ENCODE measurements around the gene ABLIM1.

Gene ABLIM1

DNA sequence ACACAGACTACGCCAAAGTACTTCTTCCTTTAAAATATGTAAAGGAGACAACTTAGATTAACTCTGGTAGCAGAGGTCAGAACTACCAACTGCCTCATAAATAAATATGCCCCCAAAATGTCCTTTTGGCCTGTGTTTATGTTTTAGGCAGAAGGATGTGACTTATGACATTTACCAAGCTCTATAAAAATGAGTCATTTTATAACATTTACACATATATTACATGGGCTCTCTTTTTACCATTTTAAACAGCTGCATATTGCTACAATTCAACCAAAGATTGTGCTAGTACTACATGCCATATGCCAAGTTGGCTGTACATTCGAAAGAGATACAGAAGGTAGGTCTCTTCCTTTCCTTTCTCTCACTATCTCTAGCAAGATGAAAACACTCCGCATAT is 12.4 kb downstream of the ABLIM1 start:
- DNase-seq, result no peak

DNA sequence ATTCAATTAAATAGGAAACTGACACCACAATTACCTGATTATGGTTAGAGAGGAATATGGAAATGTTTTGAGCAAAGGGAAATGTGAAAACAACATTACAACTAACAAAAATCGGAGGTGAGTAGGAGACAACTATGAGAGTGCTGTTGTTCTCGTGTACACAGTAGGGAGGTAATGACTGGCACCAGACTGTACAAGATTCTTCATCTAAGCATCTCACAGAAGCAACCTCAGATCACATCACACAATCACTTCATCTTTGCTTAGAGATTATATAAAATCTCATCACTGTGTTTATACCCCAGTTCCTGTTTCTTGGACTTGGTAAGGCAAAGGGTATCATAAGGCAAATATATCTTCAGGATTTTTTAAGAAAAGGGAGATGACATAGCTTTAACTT is 14.9 kb downstream of the ABLIM1 start:
- no peak for DNase-seq

DNA sequence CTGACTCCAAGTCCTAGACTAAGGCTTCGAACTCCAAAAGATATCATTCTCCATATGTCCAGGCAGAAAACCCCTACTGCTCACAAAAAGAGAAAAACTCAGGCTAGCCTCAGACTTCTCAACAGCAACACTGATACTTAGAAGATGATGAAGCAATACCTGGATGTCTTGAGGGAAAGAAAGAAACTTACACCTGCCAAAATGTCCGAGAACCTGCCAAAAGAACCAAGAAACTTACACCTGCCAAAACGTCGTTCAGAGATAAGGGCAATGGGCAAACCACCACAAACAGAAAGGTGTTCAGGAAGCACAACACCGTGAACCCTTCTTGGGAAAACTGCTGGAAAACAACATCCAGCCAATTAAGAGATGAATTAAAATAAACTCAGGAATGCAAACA is 15.3 kb downstream of the ABLIM1 start:
- no peak for DNase-seq

DNA sequence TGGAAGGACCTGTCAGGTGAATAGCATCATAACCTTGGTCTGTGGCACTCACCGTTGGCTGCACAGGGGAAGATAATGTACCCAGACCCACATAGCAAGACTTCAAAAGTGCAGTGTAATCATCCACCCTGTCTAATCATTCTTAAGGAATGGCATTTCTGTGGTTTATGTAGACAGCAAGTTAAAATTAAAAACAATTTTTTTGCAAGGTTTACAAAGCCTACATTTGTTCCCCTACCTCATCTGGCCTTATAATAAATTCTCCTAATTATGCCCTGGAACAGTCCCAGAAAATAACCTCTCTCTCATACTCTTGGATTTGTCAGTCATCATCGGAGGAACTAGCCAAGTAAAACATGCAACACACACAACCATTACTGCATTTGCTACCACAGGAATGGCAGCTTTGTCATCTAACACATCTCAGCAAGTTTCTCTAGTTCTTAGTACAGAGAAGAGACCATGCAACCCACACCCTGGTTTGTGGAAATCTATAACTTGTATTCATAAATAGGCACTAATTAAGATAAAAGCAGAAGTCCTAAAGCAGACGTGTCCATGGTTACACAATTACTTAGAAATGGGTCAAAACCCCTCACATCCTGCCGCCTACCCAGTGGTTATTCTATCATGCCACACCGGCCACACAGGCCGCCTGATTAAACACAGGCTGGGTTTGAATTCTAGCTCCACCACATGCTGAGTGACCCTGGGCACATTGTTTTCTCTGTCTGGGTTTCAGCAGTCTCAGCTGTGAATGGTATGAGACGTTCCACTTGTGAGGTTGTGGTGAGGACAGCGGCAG is 19.1 kb downstream of the ABLIM1 start:
- DNase-seq, result no peak

DNA sequence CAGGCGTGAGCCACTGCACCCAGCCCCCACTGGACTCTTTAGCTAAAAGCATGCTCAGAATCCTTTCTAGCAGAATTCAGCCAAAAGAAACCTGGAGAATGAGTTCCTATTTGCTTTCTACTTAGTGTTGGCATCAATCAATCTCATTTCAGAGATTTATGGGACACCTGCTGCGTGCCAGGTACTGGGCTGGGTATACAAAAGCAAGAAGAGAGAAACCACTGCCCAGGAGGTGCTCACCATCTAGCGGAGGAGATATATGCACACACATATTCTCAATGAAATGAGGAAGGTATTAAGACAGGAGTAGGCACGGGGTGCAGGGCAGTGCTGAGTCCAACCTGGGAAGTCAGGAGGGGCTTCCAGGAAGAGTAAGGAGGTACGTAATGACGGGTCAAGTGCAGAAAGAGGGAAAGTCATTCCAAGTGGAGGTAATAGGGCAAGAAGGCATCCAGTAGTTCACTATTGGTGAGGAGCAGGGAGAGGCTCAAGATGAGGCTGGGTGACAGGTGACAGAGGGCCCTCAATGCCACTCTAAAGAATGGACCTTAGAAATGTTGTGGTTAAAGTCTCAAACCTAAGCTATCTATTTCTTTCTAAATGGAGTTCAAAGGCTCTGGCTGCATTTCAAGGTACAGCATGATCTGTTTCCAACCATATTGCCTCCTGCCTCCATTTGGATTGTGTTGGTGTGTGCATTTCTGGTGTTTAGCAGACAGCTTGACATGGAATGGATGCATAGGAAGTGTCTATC is 22.1 kb downstream of the ABLIM1 start:
- DNase-seq, result no peak

DNA sequence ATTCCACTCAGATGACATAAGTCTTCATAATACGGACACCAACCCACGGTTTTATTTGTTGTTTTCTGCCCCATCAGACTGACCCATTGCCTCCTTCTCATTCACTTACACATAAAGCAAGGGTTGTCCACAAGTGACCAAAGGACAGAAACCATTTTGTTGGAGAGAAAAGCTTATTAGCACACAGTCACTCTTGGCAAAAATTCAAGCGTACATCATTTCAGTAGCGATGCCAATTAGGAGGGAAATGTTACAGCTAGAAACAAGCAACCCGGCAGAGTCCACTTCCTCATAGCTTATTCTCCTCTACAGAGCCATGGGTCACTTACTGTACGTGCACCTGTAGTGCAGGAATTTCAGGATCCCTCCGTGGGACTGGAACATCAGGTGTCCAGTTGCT is 23.0 kb downstream of the ABLIM1 start:
- no peak for DNase-seq

DNA sequence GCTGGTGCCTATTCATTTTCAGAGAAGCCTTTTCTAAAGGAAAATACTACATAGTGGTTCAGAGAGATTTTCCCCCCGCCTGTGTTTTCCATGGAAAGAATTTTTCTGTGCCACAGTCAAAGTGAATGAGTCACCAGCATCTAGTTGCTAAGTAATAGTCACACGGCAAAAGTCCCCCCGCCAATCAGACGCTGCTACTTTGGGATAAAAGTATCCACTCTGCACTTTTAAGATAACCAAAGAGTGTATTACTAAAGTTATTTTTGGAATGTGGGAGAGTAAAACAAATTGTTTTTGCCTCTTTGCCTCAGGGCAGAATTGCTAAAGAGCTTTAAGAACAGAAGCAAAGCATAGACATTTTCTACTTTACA is 23.5 kb downstream of the ABLIM1 start:
- no peak for DNase-seq

DNA sequence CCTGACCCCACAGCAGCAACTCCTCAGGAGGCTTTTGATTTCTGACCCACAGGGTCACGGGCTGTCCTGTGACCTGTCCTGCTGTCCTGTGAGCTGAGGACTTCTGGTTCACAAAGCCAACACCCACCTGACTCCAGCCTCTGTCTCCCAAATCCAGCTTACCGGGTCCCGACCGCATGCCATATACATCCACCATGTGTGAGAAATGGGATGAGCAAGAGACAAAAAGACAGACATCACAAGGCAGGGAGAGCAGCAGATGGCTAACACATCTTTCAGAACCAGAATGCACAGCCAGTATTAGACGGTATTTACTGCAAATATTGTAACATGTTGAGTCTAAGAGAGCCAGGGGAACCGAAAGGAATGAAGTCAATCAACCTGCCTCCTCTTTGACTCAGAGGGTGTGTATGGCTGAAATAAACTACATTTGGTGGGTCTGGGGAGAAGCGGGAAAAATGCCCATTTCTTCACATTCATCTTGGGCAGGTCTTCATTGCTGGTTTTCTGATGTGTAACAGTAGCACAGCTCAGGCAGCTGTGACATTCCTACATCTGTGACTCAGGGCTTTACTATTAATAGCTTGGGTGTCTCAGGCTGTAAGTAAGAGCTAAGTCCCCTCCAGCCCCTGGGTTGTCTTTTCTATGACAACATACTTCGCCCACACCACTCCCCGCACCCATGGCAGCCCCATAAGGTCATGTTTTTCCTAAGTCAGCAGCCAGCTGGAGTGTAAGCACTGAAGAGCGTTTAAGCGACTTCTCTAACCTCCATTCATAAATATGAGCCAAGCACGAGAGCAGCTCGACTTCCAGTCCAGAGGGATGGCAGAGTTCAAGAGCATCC is 25.0 kb downstream of the ABLIM1 start:
- no peak for DNase-seq

DNA sequence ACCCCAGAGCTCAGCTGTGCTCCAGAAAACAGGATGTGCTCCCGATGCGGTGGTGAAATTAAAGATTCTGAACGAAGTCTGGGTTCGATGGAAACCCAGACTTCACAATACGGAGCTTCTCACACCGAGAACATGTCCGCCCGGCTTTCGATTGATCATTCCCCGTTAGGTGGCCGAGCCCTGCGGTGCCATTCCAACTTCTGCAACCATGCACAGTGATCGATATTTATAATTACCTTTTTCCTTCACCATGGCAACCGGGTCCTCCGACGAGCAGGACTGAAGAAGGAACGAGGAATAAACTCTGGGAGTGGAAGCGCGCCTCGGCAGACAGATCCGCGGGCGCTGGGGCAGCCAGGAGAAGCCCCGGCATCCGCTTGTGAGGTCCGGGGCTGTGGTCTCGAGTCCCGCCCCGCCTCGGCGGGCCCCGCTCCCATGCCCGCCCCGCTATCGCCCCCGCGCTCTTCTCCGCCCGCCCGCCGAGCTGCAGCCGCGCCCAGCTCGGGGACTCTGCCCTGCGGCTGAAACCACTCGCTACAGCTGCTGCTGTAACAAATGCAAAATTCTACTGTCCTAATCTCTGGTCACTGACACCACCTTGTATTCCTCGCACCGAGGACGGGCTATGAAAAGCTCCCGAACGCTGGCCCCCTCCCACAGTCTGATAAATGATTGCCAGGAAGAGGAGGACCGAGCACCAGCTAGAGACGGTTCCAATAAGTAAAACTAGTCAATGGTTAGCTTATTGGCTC is 26.2 kb downstream of the ABLIM1 start:
- DNase-seq, result peak; percentile 49 to 57

DNA sequence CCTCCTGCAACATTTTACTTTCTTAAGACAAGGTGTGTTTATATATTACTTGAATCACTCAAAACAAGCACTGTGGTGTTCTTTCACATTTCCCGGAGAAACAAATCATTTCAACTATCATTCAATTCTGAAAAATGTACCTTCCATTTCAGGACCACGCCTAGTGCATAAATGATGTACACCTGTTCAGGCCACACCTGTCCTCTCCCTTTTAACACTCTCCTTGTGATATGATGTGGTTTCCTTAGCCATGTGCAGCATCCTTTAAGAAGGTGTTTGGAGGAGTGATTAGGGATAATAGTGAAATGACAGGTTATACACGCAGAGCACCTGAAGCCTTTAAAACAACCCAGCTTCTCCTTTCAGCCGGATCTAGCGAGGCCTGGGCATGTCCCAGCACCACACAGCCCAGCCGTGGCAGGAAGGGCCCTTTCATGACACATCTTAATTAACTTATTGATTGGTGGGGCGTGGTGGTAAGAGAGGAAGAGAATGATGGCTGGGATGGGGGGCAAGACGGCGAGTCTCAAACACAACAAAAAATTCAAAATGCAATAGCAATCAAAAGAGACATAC is 26.9 kb downstream of the ABLIM1 start:
- DNase-seq, result no peak

DNA sequence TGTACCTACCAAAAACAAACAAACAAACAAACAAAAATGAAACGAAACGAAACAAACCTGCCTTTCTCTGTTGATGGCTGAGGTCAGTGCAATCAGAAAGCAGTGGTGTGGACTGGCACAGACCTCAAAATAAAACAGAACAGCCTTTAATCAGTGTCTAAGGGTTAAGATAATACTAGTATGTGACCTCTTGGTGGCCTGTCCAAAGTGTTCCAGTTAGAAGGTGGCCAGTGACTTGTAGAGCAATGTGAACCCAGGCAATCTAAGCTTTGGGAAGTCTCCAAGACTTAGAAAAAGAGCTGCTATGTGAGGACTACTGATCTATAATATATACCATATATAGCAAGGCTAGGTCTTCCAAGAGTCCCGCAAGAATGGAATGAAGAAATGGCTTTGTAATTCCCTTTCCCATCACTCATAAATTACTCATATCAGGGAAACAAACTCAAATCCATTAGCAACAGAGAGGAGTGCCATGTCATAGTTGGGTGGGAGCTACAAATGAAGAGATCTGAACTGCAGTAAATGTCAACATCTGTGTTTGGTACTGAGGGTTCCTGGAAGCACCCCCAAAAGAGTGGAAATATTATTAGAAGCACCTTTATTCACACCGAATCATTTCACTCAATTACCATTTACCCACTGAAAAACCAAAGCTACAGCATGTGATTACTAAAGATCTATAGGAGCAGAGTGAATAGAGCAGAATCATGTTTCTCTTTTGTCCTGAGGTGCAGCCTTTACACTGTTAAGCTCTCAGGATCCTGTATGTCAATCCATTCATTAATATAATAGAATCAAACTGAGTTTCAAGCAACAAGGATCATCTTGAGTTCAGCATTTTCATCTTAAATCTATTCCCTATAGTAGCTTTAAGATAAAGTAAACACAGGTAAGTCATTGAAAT is 28.0 kb downstream of the ABLIM1 start:
- DNase-seq, result no peak

DNA sequence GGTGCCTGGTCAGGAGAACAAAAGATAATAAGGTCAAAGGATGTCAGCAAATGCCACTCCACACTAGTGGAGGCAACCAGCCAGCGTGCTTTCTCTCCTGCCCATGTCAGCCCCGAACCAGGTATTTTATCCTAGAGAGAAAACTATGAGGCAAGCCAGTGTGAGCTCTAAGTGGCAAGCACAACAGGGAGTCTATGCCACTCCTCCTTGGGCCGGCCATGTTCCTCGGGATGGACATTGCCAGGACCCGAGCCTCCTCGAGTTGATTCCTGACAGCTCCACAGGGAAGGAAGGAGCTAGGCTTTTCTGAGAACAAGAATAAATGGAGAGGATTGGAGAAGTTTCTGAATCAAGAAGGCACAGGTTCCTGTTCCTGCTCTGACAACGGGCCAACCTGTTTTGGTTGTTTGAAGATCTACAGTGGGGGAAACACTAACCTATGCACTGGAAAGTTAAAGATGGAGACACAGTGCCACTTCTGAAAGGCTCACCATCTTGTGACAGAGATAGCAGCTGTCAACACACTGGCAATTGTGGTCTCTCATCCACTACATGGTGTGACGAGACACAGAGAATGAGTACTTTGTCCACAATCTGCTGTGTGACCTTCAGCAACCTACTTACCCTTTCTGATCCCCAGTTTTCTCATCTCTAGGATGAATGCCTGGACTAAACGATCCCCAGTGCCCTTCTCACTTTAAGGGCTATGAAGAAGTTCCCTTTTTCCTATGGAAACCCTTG is 28.8 kb downstream of the ABLIM1 start:
- no peak for DNase-seq

DNA sequence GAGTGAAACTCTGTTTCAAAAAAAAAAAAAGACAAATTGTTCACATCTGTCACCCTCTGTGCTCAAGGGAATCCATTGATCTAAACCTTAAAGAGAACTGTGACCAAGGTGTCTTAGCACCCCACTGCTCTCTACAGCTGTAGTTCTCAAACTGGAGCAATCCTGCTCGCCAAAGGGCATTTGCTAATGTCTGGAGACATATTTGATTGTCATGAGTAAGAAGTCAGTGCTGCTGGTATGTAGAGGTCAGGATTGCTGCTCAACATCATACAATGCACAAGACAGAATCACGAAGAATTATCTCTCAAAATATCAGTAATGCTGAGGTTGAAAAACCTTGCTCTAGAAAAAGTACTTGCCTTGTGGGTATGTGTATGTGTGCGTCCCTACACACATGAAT is 30.0 kb downstream of the ABLIM1 start:
- DNase-seq, result no peak

DNA sequence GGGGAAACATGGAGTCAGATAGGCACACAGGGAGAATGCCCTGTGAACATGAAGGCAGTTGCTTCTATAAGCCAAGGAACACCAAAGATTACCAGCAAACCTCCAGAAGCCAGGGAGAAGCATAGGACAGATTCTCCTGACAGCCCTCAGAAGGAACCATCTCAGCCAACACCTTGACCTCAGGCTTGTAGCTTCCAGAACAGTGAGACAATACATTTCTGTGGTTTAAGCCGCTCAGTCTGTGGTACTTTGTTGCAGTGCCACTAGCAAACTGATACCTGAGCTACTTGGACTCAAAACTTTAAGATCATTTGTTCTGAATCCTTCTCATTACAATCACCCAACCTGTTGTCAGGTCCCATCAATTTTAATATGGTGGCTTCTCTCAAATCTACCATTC is 31.2 kb downstream of the ABLIM1 start:
- DNase-seq, result no peak

DNA sequence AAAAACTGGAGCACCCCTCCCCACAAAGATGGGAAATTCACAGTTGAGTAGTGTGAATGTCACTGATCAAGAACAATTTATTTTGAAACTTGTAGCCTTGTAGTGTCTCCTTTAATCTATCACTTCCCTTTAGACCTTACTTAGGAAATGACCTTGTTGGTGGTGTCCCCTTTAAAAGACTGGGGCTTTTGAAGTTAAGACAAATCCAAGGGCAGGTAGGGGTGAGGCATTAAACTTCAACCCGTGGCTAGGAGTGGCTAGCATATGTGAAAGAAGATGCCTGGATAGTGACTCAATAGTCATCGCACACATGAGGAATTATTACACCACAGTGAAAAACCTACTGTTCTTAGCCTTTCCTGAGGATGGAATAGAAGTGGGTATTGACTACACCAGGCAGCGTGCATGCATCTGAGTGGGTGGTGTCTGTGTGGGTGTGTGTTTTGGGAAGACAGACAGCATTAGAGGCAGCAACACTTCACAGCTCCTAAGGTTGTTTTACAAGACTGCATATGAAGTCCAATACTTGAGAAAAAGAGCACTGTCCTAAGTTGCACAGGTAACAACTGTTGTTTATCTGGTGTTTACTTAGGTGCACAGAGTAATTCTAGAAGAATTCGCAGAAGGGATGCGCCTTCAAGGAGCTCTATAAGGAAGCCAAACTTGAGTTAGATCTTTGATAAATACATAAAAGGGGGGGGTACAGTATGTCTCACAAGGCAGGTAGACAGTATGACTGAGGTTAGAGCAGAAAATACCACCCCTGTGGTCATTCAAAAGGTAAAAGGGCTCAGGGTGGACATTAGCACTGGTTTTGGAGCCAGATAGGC is 32.9 kb downstream of the ABLIM1 start:
- DNase-seq, result no peak

DNA sequence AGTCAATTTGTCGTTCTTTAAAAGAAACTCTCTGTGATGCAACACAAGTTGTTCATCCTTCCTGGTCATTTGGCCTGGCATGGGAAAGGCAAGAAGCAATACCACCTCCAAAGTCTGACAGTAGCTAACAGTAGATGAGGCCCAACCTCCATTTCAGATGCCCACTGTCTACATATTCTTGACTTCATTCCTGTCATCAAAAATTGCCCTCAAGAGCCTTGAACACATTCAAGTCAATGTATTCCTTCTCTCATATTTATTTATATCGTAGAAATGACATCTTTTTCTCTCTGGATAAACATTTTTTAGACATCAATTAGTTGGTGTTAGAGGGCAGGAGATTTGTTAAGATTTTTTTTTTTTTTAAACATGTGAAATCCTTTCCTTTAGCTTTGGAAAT is 33.7 kb downstream of the ABLIM1 start:
- DNase-seq, result no peak

DNA sequence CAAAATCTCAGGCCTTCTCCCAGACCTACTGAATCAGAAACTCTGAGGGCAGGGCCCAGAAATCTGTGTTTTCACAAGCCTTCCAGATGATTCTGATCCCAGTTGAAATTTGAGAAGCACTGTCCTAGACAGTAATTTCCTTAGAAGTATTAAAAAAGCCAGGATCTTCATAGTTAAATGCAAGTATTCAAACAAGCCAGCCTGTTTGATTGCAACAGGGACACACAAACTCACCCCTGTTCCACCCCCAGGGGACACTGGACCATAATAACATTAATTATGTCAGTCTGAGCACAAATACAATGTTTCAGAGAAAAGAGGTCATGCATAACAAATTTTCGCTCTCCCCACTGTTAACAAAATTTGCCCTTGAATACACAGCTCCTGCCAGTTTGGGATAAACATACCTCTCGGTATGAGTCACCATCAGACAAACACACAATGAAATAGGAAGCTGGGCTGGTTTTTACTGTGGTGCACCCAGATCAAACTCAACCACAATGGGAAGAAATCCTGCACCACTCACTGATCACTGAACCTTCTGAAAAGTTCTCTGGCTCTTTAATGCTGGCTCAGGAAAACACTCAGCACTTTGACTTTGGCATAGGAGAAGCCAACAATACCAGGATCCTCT is 34.3 kb downstream of the ABLIM1 start:
- DNase-seq, result no peak

DNA sequence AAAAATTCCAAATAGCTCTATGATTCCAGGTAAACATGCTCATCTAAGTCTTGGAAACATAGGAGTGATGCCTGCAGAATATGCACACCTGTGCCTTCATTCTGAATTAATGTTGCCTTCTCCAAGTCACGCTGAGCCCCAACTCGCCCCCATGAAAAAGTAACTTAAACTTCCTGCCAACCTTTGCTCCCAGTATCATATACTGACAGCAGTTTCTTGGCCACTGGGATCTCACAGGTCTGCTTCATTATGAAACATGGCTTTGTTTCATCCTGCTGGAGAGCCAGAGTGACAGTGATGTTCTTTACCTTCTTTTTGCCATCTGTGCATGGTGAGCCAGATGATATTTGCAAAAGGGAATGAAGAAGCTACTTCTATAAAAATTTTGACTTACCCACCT is 34.9 kb downstream of the ABLIM1 start:
- no peak for DNase-seq

DNA sequence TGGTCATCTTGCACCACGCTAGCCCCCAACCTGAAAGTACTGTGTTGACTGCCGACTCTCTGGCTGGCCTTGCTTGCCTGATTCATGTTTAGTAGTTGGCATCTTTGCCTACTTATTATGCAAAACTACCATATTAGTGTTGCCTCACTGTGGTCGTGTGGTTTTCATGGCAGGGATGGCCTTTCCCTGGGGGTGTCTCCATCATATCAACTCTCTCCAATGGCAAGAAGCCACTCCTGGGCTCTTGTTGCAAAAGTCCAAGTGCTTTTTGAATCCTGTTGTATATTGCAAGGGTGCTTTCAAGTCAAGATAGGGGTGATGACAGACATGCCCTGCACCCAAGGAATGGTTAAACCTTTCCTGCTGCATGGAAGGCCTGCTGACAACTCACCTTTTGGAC is 39.4 kb downstream of the ABLIM1 start:
- no peak for DNase-seq
